HepG2 (cell line): ENCODE data around the gene ARAP3. TPM values are rescaled to one million over a fixed set of nuclear protein-coding genes. Genes with fewer than 3 reads are reported as not detected.

ENCODE experiments used
- CC2D1A ChIP-seq: sonication (generic); formaldehyde crosslinking; IDR thresholded peaks from 2 replicates; pipeline ENCODE4 v1.8.1; 2023; ENCODE audit warnings: mild to moderate bottlenecking, missing genetic modification reagents
- DNMT1 ChIP-seq: sonication (generic); formaldehyde crosslinking; IDR thresholded peaks from 2 replicates; pipeline ENCODE4 v1.5.1; 2020; ENCODE audit warnings: mild to moderate bottlenecking, missing genetic modification reagents
- ESRRA ChIP-seq: sonication (generic); formaldehyde crosslinking; IDR thresholded peaks from 2 replicates; pipeline ENCODE4 v1.5.1; 2020; ENCODE audit warnings: mild to moderate bottlenecking, low read depth, missing genetic modification reagents
- FOXM1 ChIP-seq: sonication (generic); formaldehyde crosslinking; IDR thresholded peaks from 2 replicates; pipeline ENCODE4 v1.5.0; 2020; ENCODE audit warnings: missing genetic modification reagents
- HOXA3 ChIP-seq: sonication (generic); formaldehyde crosslinking; IDR thresholded peaks from 2 replicates; pipeline ENCODE4 v1.5.0; 2020; ENCODE audit warnings: missing genetic modification reagents
- SRY ChIP-seq: sonication (generic); formaldehyde crosslinking; IDR thresholded peaks from 2 replicates; pipeline ENCODE4 v1.8.0; 2022; ENCODE audit warnings: mild to moderate bottlenecking, missing genetic modification reagents
- STAG1 ChIP-seq: sonication (generic); formaldehyde crosslinking; IDR thresholded peaks from 2 replicates; pipeline ENCODE4 v1.4.0; 2020; ENCODE audit warnings: missing genetic modification reagents
- TEF ChIP-seq: sonication (generic); formaldehyde crosslinking; IDR thresholded peaks from 2 replicates; pipeline ENCODE4 v1.5.0; 2020; ENCODE audit warnings: missing genetic modification reagents
- ZFP1 ChIP-seq: IDR thresholded peaks from 2 replicates; pipeline ENCODE4 v1.6.1; 2016
- ZMYM2 ChIP-seq: sonication (generic); formaldehyde crosslinking; IDR thresholded peaks from 2 replicates; pipeline ENCODE4 v1.8.0; 2022; ENCODE audit warnings: mild to moderate bottlenecking, missing genetic modification reagents
- ZNF260 ChIP-seq: sonication (generic); formaldehyde crosslinking; IDR thresholded peaks from 2 replicates; pipeline ENCODE4 v1.4.0; 2020; ENCODE audit warnings: missing genetic modification reagents, low read depth, mild to moderate bottlenecking, borderline replicate concordance
- ZNF274 ChIP-seq: sonication (generic); formaldehyde crosslinking; IDR thresholded peaks from 2 replicates; pipeline ENCODE4 v1.5.1; 2020; ENCODE audit warnings: mild to moderate bottlenecking, missing genetic modification reagents
- ZNF383 ChIP-seq: sonication (generic); formaldehyde crosslinking; IDR thresholded peaks from 2 replicates; pipeline ENCODE4 v1.4.0; 2020; ENCODE audit warnings: missing genetic modification reagents, mild to moderate bottlenecking, borderline replicate concordance
- ZNF407 ChIP-seq: sonication (generic); formaldehyde crosslinking; IDR thresholded peaks from one replicate; pipeline ENCODE4 v1.5.1; 2020; ENCODE audit warnings: mild to moderate bottlenecking, missing genetic modification reagents; ENCODE audit errors: not compliant biosample characterization
- ZNF569 ChIP-seq: sonication (generic); formaldehyde crosslinking; IDR thresholded peaks from 2 replicates; pipeline ENCODE4 v1.5.0; 2020; ENCODE audit warnings: mild to moderate bottlenecking, missing genetic modification reagents, moderate library complexity, borderline replicate concordance
- ZNF629 ChIP-seq: sonication (generic); formaldehyde crosslinking; conservative IDR thresholded peaks from 2 replicates; pipeline ENCODE4 v1.5.0; 2020; ENCODE audit warnings: missing genetic modification reagents
- ZNF770 ChIP-seq: sonication (generic); formaldehyde crosslinking; IDR thresholded peaks from 2 replicates; pipeline ENCODE4 v1.5.0; 2020; ENCODE audit warnings: mild to moderate bottlenecking, missing genetic modification reagents
- ZNF777 ChIP-seq: sonication (generic); formaldehyde crosslinking; IDR thresholded peaks from 2 replicates; pipeline ENCODE4 v1.4.0; 2020; ENCODE audit warnings: missing genetic modification reagents
- ZSCAN12 ChIP-seq: sonication (generic); formaldehyde crosslinking; IDR thresholded peaks from 2 replicates; pipeline ENCODE4 v1.9.0; 2021; ENCODE audit warnings: mild to moderate bottlenecking, missing genetic modification reagents
- ZSCAN22 ChIP-seq: sonication (generic); formaldehyde crosslinking; IDR thresholded peaks from 2 replicates; pipeline ENCODE4 v1.4.0; 2020; ENCODE audit warnings: mild to moderate bottlenecking, missing genetic modification reagents
- polyA plus RNA-seq, 8 experiments: library from polyadenylated mRNA; depleted of rRNA in 3 of 8; stranded (reverse) in 7 of 8; unstranded in 1 of 8; fragments of >200 nt; fragmentation: Illumina TruSeq in 4 of 8; extraction: Trizol in 4 of 8; gene quantifications; 2 replicates each; pipeline versions ENCODE4 v1.2.1 to v1.2.3, GENCODE V29; 2011 to 2016; ENCODE audit warnings: low read depth in 4 of 8, missing spikeins in 1 of 8, mixed read lengths in 1 of 8; ENCODE audit not compliant: insufficient read depth in 1 of 8
- total RNA-seq, 5 experiments: library from RNA; depleted of rRNA; stranded (reverse); fragments of >200 nt; fragmentation: Illumina TruSeq; extraction: Trizol; gene quantifications; 2 replicates each; pipeline ENCODE4 v1.2.3, GENCODE V29; 2016; ENCODE audit warnings: low read depth in 1 of 5

ARAP3 gene
- total and polyA plus RNA-seq, 2 of the 13 experiments (the other 11 are each of a cell fraction or from before 2014, with no cell fraction given): 0.25 TPM; not detected in 1

GRCh38 chr5:141637123-141637766, 44.8 kb downstream of the ARAP3 start (continued):
- TF ChIP-seq ZNF770 (no peak; the same call in 1 of the 2 replicates), ZMYM2 (CRISPR knock-in tag) (peak; percentile 61; the same call in 1 of the 2 replicates), ZNF777 (CRISPR knock-in tag) (no peak), ZNF569 (no peak), ESRRA (CRISPR knock-in tag) (no peak), HOXA3 (no peak), ZNF260 (no peak), ZSCAN22 (CRISPR knock-in tag) (no peak), ZSCAN12 (CRISPR knock-in tag) (no peak), SRY (CRISPR knock-in tag) (0 out of 2 replicates have a peak, but pooled peaks have one; percentile 45), ZNF629 (CRISPR knock-in tag) (no peak), FOXM1 (no peak), ZNF407 (CRISPR knock-in tag) (peak; percentile 4), ZNF383 (no peak), CC2D1A (CRISPR knock-in tag) (no peak), TEF (CRISPR knock-in tag) (no peak), ZNF274 (CRISPR knock-in tag) (no peak), ZFP1 (no peak), STAG1 (CRISPR knock-in tag) (no peak), DNMT1 (no peak; the same call in 1 of the 2 replicates)
